NCI-H82 (cell line): ENCODE data around the gene SVBP.

Experiments
- DNase-seq: peaks from one replicate; lab custom pipeline; 2025; lab: John Stamatoyannopoulos, UW

SVBP gene

GRCh38 chr1:42765269-42765668, 51.9 kb downstream of the SVBP start:
- no peak for DNase-seq

GRCh38 chr1:42762269-42762668, 54.9 kb downstream of the SVBP start:
- no peak for DNase-seq

- no peak for DNase-seq
Measured at GRCh38 chr1:42761567-42761966, 55.6 kb downstream of the SVBP start.

DNA sequence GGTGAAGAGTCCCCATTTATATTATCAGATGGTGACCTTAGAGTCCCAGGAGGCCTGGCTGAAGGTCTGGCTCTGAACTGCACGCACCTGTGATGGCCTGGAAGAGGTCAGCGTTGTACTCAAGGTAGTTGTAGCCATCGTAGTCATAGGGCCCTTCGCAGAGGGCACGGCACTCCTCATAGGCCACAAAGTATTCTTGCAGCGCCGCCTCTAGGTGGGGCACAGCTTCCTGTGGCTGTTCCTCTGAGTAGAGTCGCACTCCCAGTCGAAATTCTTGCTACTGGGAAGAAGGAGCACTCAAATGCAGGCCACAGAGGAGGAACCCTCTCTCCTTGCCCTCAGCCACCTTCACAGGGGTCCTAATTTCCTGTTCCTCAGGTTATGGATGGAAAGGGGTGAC, 58.1 kb downstream of the SVBP start:
- DNase-seq = no peak

GRCh38 chr1:42758641-42759040, 58.6 kb downstream of the SVBP start:
- DNase-seq = no peak

DNA sequence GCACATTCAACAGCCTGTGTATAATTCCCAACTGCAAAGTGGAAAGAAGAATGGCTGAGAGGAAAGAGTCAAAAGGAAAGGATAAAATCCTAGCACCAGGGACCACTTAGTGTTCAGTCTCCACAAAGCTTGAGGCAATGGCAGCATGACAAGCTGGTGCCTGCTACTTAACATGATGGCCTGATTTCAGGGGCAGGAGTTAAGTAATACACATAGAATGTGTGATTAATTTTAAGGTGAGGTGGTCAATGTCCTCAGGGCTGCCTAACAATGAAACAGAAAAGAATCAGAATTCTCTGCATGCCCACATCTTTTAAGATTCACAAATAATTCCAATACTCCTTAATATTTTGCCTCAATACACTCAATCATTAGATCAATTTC, 59.3 kb downstream of the SVBP start:
- no peak for DNase-seq
